Measurements from ENCODE around the gene ATOSA. TPM values are rescaled to one million over a fixed set of nuclear protein-coding genes. Genes with fewer than 3 reads are reported as not detected.

The ATOSA gene
- 10 to 100 TPM; 37.6 to 52.1 (median 46.2) TPM for polyA plus RNA-seq (ENCODE audit: insufficient read length in 4 of 4)

GRCh38 chr15:52679232-52680040 lies at the start of gene ATOSA:
Gene ATOSA (minus strand): TSS chr15:52679388. CDS start chr15:52678021, 1,367 bp downstream.
- DNase-seq (ENCODE audit: low read depth in 4 of 4, low spot score in 3 of 4): peak; percentile 78 to 86 (median 79)

GRCh38 chr15:52728899-52729298 lies 49.7 kb upstream of the ATOSA start:
- no peak for DNase-seq (ENCODE audit: low read depth in 4 of 4, low spot score in 3 of 4)

GRCh38 chr15:52727815-52728214 lies 48.6 kb upstream of the ATOSA start:
- no peak for DNase-seq (ENCODE audit: low read depth in 4 of 4, low spot score in 3 of 4)

GRCh38 chr15:52726195-52726594 lies 47.0 kb upstream of the ATOSA start:
- DNase-seq (ENCODE audit: low read depth in 4 of 4, low spot score in 3 of 4): no peak

- DNase-seq (ENCODE audit: low read depth in 4 of 4, low spot score in 3 of 4): no peak
Observed at GRCh38 chr15:52718551-52718950, 39.4 kb upstream of the ATOSA start.

- no peak for DNase-seq (ENCODE audit: low read depth in 4 of 4, low spot score in 3 of 4)
Observed at GRCh38 chr15:52717924-52718323, 38.7 kb upstream of the ATOSA start.

GRCh38 chr15:52717481-52717880 lies 38.3 kb upstream of the ATOSA start:
- DNase-seq (ENCODE audit: low read depth in 4 of 4, low spot score in 3 of 4): no peak

GRCh38 chr15:52716536-52716935 lies 37.3 kb upstream of the ATOSA start:
- no peak for DNase-seq (ENCODE audit: low read depth in 4 of 4, low spot score in 3 of 4)

- no peak for DNase-seq (ENCODE audit: low read depth in 4 of 4, low spot score in 3 of 4)
Observed at GRCh38 chr15:52715411-52715810, 36.2 kb upstream of the ATOSA start.

- no peak for DNase-seq (ENCODE audit: low read depth in 4 of 4, low spot score in 3 of 4)
Observed at GRCh38 chr15:52714968-52715367, 35.8 kb upstream of the ATOSA start.

GRCh38 chr15:52710708-52711389 lies 31.7 kb upstream of the ATOSA start:
- no peak for DNase-seq (ENCODE audit: low read depth in 4 of 4, low spot score in 3 of 4)

GRCh38 chr15:52710050-52710707 lies 31.0 kb upstream of the ATOSA start:
- DNase-seq (ENCODE audit: low read depth in 4 of 4, low spot score in 3 of 4): no peak

- no peak for DNase-seq (ENCODE audit: low read depth in 4 of 4, low spot score in 3 of 4)
Observed at GRCh38 chr15:52709187-52709981, 30.2 kb upstream of the ATOSA start.

GRCh38 chr15:52706091-52706490 lies 26.9 kb upstream of the ATOSA start:
- DNase-seq (ENCODE audit: low read depth in 4 of 4, low spot score in 3 of 4): no peak

- no peak for DNase-seq (ENCODE audit: low read depth in 4 of 4, low spot score in 3 of 4)
Observed at GRCh38 chr15:52702390-52702789, 23.2 kb upstream of the ATOSA start.

GRCh38 chr15:52699457-52699856 lies 20.3 kb upstream of the ATOSA start:
- DNase-seq (ENCODE audit: low read depth in 4 of 4, low spot score in 3 of 4): no peak

GRCh38 chr15:52698514-52698913 lies 19.3 kb upstream of the ATOSA start:
- DNase-seq (ENCODE audit: low read depth in 4 of 4, low spot score in 3 of 4): no peak

- no peak for DNase-seq (ENCODE audit: low read depth in 4 of 4, low spot score in 3 of 4)
Observed at GRCh38 chr15:52697051-52697450, 17.9 kb upstream of the ATOSA start.

- no peak for DNase-seq (ENCODE audit: low read depth in 4 of 4, low spot score in 3 of 4)
Observed at GRCh38 chr15:52695154-52695553, 16.0 kb upstream of the ATOSA start.

- no peak for DNase-seq (ENCODE audit: low read depth in 4 of 4, low spot score in 3 of 4)
Observed at GRCh38 chr15:52689562-52689961, 10.4 kb upstream of the ATOSA start.

- no peak for DNase-seq (ENCODE audit: low read depth in 4 of 4, low spot score in 3 of 4)
Observed at GRCh38 chr15:52683580-52683979, 4.4 kb upstream of the ATOSA start.
